Medulla oblongata (tissue), 1 donor: ENCODE measurements around the gene ISM2.
"Not testable (repeated sequence)": the region's sequence is repeated elsewhere in the genome, so short reads cannot be mapped to it uniquely, and the experiment has no call there.

Experiments used
- DNase-seq: peaks from one replicate; pipeline ENCODE4 v3.0.0-alpha.2; 2015; ENCODE audit errors: extremely low spot score

The ISM2 gene

DNA sequence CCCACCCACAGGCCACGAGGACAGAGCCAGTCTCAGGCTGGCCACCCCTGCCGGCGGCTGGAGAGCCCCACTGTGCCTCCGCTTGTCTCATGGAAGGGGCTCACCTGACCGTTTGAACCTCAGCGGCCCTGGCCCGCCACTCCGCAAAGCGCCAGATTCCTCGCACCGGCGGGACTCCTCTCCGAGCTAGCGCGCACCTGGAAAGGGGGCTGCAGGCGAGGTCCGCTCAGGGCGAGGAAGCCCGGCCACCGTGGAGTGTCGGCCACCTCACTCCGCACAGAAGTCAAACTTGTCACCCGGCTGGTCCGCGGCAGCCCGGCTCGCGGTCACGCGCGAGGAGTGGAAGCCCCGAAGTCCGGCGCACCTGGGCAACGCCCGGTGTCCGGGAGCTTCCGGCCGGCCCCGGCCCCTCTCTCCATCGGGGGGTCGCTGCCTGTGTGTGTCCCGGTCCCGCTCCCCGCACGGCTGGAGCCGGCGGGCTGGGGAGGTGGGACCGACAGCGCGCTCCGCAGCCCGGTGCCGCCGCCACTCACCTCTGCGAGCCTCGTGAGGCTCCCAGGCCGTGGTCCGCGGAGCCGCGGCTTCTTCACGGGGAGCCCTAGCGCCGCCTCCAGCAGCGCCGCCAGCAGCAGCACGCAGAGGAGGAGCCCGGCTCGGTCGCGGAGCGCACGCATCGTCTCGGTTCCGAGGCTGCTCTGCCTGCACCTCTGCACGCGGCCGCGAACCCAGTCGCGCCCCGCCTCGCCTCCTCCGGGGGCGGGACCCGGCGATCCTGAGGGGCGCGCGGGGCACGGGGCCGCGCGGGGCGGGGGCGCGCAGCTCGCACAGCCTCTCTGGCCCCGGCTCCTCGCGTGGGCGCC is at the start of gene ISM2:
Gene ISM2 (minus strand): TSS at position 697 of the 860 bp plus-strand sequence. CDS start 23 bp downstream, at position 674.
- no peak for DNase-seq

DNA sequence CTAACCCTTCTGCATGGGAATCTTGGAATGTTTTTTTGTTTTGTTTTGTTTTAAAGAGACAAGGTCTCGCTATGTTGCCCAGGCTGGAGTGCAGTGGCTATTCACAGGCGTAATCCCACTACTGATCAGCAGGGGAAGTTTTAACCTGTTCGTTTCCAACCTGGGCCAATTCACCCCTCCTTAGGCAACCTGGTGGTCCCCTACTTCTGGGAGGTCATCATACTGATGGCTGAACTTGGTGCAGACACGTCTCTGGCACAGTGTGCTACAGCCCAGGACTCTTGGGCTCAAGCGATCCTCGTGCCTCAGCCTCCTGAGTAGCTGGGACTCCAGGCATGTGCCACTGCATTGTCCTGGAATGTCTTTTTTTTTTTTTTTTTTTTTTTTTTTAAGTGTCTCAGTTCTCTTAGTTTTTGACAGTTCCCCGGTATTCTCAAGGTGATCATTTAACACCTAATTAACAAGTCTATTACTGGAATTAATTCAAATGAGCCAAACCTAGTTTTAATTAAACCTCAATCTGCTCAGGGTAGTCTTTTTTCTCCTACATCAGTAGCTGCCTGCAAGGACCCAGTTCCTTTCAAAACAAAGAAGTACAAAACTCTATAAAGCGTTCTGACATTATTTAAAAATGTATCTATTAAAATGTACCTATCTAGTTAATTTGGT is 49.0 kb upstream of the ISM2 start:
- DNase-seq = no peak

DNA sequence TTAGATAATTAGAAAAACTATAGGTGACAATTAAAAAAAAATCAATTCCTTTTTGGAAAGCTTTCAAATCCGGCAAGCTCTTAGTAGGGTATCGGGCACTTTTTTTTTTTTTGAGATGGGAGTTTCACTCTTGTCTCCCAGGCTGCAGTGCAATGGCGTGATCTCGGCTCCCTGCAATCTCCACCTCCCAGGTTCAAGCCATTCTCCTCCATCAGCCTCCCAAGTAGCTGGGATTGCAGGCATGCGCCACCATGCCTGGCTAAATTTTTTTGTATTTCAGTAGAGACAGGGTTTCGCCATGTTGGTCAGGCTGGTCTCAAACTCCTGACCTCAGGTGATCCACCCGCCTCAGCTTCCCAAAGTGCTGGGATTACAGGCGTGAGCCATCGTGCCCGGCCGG is 46.6 kb upstream of the ISM2 start:
- DNase-seq = not testable (repeated sequence)

DNA sequence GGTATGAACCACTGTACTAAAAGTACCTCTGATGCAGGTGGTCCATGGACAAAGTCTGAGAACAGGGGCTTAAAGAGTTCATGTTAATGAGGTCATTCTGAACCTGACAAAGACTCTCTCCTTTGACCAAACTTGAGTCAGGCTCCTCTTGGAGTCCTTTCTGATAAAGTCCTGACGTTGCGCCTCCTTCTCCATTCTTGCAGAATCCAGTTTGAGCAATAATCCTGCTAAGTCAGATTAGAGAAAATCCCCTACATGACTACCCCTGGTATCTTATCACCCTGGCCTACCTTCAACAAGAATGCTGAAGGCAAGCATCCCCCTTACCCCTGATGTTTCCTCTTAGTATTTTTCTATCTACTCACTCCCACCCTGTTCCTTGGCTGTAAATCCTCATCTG is 46.0 kb upstream of the ISM2 start:
- DNase-seq = no peak

DNA sequence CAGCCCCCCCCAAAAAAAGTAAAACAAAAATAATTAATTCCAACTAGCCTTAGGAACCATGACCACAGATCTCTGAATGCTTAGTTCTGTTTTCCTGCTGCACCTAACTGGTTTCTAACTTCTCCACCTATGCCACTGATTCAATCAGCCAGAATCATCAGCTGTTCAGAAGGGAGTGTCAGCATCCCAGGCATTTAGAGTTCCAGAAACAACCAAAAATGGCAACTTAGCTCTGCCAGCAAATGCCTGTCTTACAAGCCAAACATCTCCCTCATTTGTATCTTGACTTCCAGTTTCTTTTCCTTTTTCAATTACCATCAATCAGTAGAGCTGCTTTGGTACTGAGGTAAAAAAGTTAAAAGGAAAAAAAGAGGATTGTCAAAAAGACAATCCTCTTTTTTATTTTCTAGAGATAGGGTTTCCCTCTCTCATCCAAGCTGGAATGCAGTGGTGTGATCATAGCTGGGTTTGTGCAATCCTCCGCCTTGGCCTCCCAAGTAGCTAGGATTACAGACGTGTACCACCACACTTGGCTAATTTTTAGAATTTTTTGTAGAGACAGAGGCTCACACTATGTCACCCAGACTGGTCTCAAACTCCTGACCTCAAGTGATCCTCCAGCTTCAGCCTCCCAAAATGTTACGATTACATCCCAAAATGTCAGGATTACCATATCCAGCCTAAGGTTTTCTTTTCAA is 45.2 kb upstream of the ISM2 start:
- no peak for DNase-seq

DNA sequence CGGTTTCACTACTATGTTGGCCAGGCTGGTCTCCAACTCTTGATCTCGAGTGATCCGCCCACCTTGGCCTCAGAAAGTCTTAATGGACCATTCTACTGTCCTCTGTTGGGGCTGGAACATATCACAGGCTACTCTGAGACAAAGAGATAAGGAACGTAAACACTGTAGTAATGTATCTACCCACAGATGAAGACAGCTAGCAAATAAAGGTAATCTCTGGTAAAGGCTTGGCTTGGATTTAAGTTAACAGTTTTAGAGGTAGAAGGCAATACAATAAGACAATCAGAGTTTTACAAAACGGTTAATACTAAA is 44.6 kb upstream of the ISM2 start:
- no peak for DNase-seq

DNA sequence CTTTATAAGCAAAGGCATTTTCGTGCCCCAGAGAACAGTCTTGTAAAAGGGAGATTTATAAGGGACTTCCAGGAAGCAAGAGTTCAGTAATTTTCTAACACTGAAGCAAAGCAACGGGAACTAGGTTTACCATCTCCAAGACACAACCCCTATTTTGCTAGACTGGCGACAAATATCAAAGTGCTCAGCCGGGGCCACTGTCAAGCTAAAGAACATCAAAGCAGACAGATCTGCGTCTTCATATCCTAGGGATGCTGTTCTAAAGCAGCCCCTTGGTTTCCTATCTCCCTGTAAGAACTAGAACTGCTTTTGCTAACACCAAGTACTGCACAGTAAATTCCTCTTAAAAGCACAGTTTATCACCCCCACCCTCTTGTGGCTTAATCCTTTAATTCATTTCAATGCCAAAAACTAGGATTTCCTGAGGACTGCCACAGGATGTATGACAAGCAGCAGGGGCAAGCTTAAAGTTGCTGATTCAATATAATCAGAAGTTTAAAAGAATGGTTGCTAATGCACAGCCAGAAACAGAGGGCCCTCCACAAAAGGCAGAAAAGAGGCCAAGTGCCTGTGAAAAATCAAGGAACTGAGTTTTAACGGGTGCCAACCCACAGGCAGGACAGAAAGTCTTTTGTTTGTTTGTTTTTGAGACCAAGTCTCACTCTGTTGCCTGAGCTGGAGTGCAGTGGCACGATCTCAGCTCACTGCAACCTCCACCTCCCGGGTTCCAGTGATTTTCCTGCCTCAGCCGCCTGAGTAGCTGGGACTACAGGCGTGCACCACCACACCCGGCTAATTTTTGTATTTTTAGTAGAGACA is 44.0 kb upstream of the ISM2 start:
- DNase-seq = peak; percentile 58

DNA sequence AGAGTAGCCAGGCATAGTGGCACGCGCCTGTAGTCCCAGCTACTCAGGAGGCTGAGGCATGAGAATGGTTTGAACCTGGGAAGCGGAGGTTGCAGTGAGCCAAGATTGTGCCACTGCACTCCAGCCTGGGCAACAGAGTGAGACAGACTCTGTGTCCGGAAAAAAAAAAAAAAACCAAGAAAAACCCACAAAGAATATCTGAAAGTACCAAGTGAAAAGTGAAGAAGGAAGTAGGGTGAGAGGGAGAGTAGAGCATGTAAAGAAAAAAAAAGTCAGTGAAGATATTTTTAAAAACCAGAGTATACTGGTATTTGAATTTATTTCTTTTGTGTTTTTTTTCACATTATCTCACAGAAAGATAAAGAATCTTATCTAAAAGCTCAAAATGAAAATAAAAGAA is 43.3 kb upstream of the ISM2 start:
- DNase-seq = no peak

DNA sequence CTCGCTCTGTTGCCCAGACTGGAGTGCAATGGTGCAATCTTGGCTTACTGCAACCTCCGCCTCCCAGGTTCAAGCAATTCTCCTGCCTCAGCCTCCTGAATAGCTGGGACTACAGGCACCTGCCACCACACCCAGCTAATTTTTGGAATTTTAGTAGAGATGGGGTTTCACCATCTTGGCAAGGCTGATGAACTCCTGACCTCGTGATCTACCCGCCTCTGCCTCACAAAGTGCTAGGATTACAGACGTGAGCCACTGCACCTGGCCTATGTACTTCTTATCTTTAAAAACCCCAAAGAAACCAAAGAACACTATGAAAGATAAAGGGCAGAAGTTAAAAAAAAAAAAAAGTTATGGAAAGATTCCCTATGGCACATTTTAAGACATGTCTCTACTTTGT is 38.3 kb upstream of the ISM2 start:
- DNase-seq = not testable (repeated sequence)

DNA sequence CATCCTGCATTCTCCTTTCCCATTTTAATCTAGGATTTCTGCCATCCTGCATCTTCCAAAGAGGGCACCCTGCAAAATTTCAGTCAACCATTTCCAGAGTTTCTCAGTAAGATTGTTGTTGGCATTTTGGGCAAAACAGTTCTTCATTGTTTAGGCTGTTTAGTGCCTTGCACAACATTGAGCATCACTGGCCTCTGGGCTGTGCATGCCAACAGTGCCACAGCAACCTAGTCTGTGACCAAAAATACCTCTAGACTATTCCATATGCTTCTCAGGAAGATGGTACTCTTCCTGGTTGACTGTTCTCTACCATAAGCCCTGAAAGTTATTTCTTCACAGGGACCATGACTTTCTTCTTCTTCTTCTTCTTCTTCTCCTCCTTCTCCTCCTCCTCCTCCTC is 32.5 kb upstream of the ISM2 start:
- no peak for DNase-seq

DNA sequence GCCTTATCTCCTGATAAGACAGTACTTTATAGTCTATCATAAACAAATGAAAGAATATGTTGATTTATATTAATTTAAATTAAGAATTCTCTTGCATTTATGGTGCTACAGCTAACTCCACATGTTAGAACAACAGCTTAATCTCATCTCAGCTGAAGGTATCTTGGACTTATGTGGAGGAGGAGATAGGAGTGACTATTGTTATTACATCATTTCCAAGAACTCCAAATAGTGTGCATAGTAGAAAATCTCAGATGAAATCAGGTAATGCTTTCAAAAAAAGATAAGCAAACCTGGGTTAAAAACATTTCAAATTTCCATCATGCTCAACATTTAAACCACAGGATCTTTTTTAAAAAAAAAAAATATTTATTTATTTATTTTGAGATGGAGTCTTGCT is 31.3 kb upstream of the ISM2 start:
- DNase-seq = no peak

DNA sequence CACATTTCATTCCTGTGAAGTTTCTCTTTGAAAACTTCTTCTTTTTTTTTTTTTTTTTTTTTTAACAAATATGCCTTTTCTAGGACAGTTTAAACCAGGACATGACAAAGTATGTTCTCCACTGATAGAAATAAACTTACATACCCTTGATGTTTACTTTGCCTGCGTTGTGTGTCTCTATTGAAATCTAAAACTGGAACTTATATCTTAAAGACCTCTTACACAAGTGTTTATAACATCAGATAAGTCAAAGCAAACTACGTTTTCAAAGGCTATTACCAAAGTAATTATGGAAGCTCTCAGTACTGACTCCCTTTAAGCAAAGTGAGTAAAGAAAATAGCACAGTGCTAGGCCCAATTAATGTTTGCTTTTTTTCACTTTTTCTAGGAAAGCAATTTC is 30.6 kb upstream of the ISM2 start:
- no peak for DNase-seq

DNA sequence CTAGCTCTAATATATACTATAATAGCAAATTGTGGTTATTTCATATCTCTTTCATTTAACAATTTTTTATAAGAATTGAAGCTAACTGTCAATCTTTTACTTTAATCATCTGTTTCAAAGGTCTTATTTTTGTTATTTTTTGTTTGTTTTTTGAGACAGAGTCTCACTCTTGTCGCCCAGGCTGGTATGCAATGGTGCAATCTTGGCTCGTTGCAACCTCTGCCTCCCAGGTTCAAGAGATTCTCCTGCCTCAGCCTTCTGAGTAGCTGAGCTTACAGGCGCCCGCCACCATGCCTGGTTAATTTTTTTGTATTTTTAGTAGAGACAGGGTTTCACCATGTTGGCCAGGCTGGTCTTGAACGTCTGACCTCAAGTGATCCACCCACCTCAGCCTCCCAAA is 30.1 kb upstream of the ISM2 start:
- not testable (repeated sequence) for DNase-seq

DNA sequence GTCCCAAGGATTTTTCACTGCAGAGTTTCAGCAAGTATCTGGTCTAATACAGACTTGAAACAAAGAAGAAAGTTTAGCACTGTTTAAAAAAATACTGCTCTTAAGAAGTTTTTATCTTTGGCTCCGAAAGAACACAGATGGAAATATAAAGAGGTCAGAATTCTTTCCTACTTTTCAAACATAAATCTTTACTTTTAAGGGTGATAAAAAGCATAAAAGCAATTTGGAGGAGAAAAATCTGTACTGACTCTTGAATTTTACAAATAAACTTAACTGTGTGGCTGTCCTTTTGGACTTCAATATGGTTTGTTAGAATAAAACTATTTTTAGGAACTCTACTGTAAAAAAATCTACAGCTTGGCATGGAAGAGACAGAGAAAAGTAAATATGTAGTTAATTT is 27.6 kb upstream of the ISM2 start:
- DNase-seq = no peak

DNA sequence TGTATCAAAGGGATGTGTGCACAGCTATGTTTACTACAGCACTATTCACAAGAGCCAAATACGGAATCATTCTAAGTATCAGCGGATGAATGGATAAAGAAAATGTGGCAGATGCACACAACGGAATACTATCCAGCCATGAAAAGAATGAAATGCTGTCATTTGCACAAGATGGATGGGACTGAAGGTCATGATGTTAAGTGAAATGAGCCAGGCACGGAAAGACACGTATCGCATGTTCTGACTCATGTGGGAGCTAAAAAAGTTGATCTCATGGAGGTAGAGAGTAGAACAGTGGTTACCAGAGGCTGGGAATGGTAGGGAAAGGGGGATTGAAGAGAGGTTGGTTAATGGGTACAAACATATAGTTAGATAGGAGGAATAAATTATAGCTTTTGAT is 25.9 kb upstream of the ISM2 start:
- DNase-seq = no peak

DNA sequence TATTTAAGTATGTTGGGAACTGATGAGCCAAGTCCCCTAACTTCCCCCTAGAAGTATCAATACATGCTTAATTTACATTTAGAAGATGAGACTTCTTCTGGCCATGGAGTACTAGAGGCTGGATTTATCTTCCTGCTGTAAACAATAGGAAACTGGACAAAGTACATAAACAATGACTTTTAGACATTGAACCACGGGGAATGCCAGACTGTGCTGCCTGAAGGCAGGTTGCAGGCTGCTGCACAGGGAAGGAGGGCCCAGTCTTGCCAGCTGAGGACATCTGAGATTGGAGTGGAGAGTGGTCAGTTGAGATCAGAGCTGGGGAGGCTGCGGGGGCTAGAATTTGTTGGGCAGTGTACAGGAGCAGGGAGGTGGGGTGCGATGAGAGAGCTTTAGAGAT is 24.5 kb upstream of the ISM2 start:
- DNase-seq = no peak

DNA sequence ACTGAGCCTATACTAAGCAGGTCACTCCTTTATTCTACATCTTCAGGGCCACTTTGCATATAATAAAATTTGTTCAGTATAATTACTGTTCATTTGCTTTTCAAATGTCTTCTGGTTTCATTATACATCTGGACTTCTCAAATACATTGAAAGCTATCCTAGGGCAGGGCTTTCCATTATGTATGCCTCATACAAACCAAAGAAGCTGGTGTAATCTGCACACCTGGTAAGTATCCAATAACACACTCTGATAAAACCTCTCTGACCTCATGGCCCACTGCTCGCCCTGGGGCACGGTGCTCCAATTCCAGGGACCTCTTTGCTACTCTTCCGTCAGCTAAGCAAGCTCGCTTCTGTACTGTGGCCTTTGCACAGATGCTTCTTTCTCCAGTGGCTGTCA is 21.9 kb upstream of the ISM2 start:
- no peak for DNase-seq

DNA sequence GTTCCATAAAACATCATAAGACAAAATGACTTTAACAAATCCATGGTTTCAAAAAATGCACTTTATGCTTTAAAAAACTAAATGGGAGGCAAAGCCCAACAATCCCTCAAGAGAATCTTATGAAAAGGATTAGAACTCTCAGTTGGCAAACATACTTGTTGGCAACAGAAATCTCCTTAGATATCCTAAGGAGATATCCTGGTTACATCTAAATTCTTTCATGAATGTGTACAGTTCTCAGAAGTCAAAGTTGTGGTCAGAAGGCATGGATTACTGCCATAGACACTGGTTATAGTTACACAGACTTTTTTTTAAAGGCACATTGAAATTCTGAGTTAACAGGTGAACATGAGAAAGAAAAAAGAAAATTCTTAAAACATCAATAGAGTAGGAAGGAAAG is 17.5 kb upstream of the ISM2 start:
- no peak for DNase-seq

DNA sequence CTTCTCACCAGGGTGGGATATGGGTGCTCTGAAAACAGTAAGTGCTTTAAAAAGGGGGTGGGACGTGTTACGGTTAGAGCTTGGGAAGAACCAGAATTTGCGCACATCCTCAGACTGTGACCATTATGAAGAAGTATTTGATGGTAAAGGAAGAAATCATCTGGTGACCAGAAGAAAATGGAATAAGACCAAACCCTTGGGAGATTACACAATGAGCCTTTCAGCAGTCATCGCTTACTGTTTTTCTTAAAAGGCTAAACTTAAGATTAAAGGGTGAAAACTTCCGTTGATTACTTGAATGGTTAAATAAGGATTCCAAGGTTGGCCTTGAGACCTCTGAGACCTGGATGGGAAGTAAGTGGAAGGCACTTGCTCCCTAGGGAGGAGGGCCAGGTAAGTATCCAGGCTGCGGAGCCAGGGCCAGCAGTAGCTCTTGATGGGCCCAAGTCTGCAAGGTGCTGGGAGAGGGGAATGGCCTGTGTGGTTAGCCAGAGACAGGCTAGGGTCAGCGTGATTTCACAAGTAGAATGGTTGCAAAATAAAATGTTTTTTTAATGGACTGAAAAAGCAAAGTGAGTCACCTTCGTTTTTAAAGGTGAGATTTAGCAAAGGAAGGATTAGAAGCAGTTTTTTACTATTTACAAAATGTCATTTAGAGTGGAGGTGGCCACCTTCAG is 13.0 kb upstream of the ISM2 start:
- no peak for DNase-seq

DNA sequence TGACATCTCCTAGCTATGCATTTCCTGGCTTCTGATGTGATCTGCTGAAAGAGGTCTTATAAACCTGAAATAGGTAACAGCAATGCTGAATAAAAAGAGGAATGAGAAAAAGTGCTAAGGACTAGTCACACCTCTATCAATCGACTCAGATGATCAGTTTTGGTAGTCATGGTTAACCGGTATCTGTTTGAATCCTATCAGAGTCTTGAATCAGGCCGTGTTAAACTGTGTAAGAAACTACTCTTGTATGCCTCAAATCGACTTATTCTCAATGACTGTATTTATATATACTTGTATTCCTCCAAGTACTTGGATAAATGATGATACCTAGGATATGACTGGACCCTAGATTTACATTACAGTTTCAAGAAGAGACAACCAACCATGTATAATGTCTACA is 10.8 kb upstream of the ISM2 start:
- DNase-seq = no peak

DNA sequence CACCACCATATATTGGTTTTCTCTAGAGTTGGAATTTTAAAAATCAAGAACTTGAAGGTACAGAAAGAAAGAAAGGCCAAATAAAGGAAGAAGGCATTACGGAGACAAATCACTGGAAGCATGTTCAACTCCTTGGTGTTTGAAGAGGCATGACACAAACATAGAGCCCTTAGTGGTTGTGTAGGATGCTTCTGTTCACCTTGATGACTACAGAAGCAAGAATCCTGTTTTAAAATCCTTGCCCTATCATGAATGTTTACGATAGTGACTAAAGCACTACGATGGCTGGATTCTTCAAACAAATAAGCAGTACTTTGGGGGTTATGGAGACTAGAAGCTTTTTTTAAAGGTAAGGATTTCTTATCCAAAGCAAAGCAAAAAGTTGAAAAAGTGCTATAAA is 10.3 kb upstream of the ISM2 start:
- DNase-seq = no peak

DNA sequence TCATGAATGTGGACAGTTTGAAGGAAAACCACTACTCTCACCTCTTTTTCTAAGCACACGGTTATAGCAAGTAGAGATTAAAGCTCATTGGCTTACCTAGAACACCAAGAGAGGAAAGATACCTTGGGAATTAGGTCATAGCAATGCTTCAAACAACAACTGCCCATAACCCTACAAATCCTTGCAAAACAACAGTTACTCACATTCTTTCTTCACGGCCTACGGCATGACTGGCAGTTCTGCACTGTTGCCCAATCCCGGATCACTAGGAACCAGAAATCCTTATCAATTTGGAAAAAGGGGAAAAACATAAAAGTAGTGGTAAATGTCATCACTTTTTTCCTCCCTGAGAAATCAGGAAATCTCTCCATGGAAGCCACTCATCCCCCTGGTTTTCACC is 9.6 kb upstream of the ISM2 start:
- DNase-seq = no peak
